Measurements from ENCODE around the gene DOK3. TPM values are rescaled to one million over a fixed set of nuclear protein-coding genes. Genes with fewer than 3 reads are reported as not detected.

Gene DOK3
- polyA plus RNA-seq, 1 donor from 2014 or later, result 5.5 TPM

DNA sequence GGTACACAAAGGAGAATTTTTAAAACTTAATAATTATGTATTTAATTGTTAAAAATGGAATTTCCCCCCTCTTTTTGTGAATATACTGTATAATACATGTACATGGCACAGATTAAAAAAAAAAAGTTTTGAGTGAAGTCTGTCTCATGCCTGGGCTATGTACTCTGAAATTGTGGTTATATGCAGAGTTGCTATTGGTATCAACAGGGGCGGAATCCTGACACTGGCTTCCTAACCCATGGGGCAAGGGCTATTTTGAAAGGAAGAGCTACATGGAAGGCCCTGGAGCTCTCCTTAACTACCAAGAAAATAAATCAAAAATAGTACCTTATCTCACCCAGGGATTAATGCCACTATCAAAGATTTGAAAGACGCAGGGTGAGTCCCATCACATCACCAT lies 45.6 kb upstream of the DOK3 start:
- no peaks in the 10 kb centered on the region for H3K27me3 ChIP-seq (ENCODE audit: insufficient read depth, low read depth, low read length)
- H4K20me1 ChIP-seq (ENCODE audit: insufficient read depth), result peaks cover 11% of the 10 kb centered on the region
- H3K27ac ChIP-seq (ENCODE audit: low read length), result no peak overlapping the region
- H3F3A ChIP-seq (ENCODE audit: insufficient read depth, low read length, poor library complexity, severe bottlenecking), result no peaks in the 10 kb centered on the region
- no peaks in the 10 kb centered on the region for H3K36me3 ChIP-seq (ENCODE audit: insufficient read depth, low read length)
- H3K9me3 ChIP-seq (ENCODE audit: low read length), result no peaks in the 10 kb centered on the region
- no peak overlapping the region for H3K9ac ChIP-seq (ENCODE audit: low read length)
- peaks cover 42% of the 10 kb centered on the region for H3K79me2 ChIP-seq (replicated peaks; ENCODE audit: insufficient read depth, low read length)
- no peaks in the 10 kb centered on the region for H3K9me2 ChIP-seq (ENCODE audit: insufficient read depth, low read length)
- TF ChIP-seq SMC3 (conservative IDR thresholded peaks at IDR 0.05; ENCODE audit: poor library complexity) (no peak), POLR2AphosphoS5 (IDR thresholded peaks at IDR 0.05) (no peak), EP300 (conservative IDR thresholded peaks at IDR 0.05; ENCODE audit: poor library complexity, severe bottlenecking) (no peak), EZH2 (IDR thresholded peaks at IDR 0.05; ENCODE audit: borderline replicate concordance, insufficient read depth, low read length, poor library complexity, severe bottlenecking) (no peak), RAD21 (conservative IDR thresholded peaks at IDR 0.05) (no peak), TAF1 (IDR thresholded peaks at IDR 0.05; ENCODE audit: low read depth) (no peak), MXI1 (conservative IDR thresholded peaks at IDR 0.05; ENCODE audit: poor library complexity, severe bottlenecking) (no peak)
- TF ChIP-seq, protein P1, sequence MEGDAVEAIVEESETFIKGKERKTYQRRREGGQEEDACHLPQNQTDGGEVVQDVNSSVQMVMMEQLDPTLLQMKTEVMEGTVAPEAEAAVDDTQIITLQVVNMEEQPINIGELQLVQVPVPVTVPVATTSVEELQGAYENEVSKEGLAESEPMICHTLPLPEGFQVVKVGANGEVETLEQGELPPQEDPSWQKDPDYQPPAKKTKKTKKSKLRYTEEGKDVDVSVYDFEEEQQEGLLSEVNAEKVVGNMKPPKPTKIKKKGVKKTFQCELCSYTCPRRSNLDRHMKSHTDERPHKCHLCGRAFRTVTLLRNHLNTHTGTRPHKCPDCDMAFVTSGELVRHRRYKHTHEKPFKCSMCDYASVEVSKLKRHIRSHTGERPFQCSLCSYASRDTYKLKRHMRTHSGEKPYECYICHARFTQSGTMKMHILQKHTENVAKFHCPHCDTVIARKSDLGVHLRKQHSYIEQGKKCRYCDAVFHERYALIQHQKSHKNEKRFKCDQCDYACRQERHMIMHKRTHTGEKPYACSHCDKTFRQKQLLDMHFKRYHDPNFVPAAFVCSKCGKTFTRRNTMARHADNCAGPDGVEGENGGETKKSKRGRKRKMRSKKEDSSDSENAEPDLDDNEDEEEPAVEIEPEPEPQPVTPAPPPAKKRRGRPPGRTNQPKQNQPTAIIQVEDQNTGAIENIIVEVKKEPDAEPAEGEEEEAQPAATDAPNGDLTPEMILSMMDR (IDR thresholded peaks at IDR 0.05; ENCODE audit: poor library complexity, severe bottlenecking), result no peak
- TF ChIP-seq, protein P2, sequence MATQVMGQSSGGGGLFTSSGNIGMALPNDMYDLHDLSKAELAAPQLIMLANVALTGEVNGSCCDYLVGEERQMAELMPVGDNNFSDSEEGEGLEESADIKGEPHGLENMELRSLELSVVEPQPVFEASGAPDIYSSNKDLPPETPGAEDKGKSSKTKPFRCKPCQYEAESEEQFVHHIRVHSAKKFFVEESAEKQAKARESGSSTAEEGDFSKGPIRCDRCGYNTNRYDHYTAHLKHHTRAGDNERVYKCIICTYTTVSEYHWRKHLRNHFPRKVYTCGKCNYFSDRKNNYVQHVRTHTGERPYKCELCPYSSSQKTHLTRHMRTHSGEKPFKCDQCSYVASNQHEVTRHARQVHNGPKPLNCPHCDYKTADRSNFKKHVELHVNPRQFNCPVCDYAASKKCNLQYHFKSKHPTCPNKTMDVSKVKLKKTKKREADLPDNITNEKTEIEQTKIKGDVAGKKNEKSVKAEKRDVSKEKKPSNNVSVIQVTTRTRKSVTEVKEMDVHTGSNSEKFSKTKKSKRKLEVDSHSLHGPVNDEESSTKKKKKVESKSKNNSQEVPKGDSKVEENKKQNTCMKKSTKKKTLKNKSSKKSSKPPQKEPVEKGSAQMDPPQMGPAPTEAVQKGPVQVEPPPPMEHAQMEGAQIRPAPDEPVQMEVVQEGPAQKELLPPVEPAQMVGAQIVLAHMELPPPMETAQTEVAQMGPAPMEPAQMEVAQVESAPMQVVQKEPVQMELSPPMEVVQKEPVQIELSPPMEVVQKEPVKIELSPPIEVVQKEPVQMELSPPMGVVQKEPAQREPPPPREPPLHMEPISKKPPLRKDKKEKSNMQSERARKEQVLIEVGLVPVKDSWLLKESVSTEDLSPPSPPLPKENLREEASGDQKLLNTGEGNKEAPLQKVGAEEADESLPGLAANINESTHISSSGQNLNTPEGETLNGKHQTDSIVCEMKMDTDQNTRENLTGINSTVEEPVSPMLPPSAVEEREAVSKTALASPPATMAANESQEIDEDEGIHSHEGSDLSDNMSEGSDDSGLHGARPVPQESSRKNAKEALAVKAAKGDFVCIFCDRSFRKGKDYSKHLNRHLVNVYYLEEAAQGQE (IDR thresholded peaks at IDR 0.05; ENCODE audit: borderline replicate concordance), result no peak
- no peak overlapping the region for H2AFZ ChIP-seq (ENCODE audit: low read depth, low read length)
- H3K4me3 ChIP-seq (ENCODE audit: low read length), result no peak overlapping the region
- no peak overlapping the region for H3K4me2 ChIP-seq (ENCODE audit: low read length)

DNA sequence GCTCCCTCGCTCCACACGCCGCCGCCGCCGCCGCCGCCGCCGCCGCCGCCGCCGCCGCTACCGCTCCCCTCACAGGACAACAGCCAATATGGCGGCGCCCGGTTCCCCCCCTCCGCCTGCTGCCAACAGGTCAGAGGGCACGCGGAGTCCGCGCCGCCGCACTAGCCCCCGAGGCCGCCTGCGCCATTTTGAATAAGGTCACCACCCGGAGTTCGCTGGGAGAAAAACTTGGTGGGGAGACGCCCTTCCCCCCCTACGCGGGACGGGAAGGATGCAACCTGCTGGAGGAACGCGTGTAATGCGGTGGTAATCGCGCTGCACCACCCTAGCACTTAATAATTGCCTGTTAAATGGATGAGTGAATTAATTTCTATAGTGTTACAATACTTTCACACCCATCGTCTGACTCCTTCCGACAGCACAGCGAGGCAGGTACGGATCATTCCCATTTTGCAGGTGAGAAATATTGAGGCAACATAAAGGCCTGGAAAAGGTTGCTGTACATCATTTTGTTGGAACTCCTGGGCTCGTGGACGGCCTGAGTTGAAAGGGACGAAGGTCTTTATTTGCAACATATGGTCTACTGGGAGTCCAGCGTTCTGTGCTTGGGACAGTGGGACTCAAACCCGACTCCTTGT lies 45.0 kb upstream of the DOK3 start, which contains the start of gene FAM193B:
Gene FAM193B (minus strand): TSS at position 90 of the 638 bp plus-strand sequence. CDS start 105 bp downstream, outside the sequence.
- H3K9me3 ChIP-seq (ENCODE audit: low read length), result no peaks in the 10 kb centered on the region
- TF ChIP-seq EP300 (conservative IDR thresholded peaks at IDR 0.05; ENCODE audit: poor library complexity, severe bottlenecking) (peak; percentile 50), TAF1 (IDR thresholded peaks at IDR 0.05; ENCODE audit: low read depth) (no peak), RAD21 (conservative IDR thresholded peaks at IDR 0.05) (peak; percentile 38), MXI1 (conservative IDR thresholded peaks at IDR 0.05; ENCODE audit: poor library complexity, severe bottlenecking) (peak; percentile 57), POLR2AphosphoS5 (IDR thresholded peaks at IDR 0.05) (peak; percentile 66), SMC3 (conservative IDR thresholded peaks at IDR 0.05; ENCODE audit: poor library complexity) (peak; percentile 55)
- TF ChIP-seq, protein P1 (IDR thresholded peaks at IDR 0.05; ENCODE audit: poor library complexity, severe bottlenecking), result peak; percentile 67
- TF ChIP-seq, protein P2 (IDR thresholded peaks at IDR 0.05; ENCODE audit: borderline replicate concordance), result no peak
- H3K9ac ChIP-seq (ENCODE audit: low read length), result peak within 1 kb of the TSS; percentile 90
- peak within 1 kb of the TSS; percentile 82 for H2AFZ ChIP-seq (ENCODE audit: low read depth, low read length)
- peaks cover 11% of the 10 kb centered on the region for H4K20me1 ChIP-seq (ENCODE audit: insufficient read depth)
- H3K4me3 ChIP-seq (ENCODE audit: low read length), result peak within 1 kb of the TSS; percentile 75
- H3K36me3 ChIP-seq (ENCODE audit: insufficient read depth, low read length), result no peaks in the 10 kb centered on the region
- H3K9me2 ChIP-seq (ENCODE audit: insufficient read depth, low read length), result no peaks in the 10 kb centered on the region
- peak within 1 kb of the TSS; percentile 92 for H3K4me2 ChIP-seq (ENCODE audit: low read length)
- peaks cover 49% of the 10 kb centered on the region for H3K79me2 ChIP-seq (replicated peaks; ENCODE audit: insufficient read depth, low read length)
- no peaks in the 10 kb centered on the region for H3F3A ChIP-seq (ENCODE audit: insufficient read depth, low read length, poor library complexity, severe bottlenecking)
- H3K27me3 ChIP-seq (ENCODE audit: insufficient read depth, low read depth, low read length), result no peaks in the 10 kb centered on the region
- peak within 1 kb of the TSS; percentile 70 for H3K27ac ChIP-seq (ENCODE audit: low read length)

Data from neural cell (in vitro differentiated cells).